Activated CD4-positive, alpha-beta T cell treated with anti-CD3 and anti-CD28 coated beads, Interleukin-2, Interleukin-6, amounts not matched to agents 100 ng/mL and 50 ng/mL, durations not matched to agents 16 hours and 8 hours (primary cell): ENCODE measurements around the gene HLA-F.

ENCODE experiments used
- DNase-seq: peaks from one replicate; pipeline ENCODE4 v3.0.0-alpha.2; 2020

The HLA-F gene

GRCh38 chr6:29723262-29723665 lies at the start of gene HLA-F:
Gene HLA-F, plus strand, starts transcription at chr6:29723434. Its CDS starts 30 bp downstream, at chr6:29723464.
- DNase-seq, result peak; percentile 86

- DNase-seq, result no peak
Observed at GRCh38 chr6:29674008-29674407, 49.2 kb upstream of the HLA-F start.

- no peak for DNase-seq
Observed at GRCh38 chr6:29675561-29675960, 47.7 kb upstream of the HLA-F start.

- no peak for DNase-seq
Observed at GRCh38 chr6:29676981-29677601, 46.1 kb upstream of the HLA-F start.

GRCh38 chr6:29678114-29678513 lies 45.1 kb upstream of the HLA-F start:
- DNase-seq, result no peak

- DNase-seq, result no peak
Observed at GRCh38 chr6:29679962-29680361, 43.3 kb upstream of the HLA-F start.

GRCh38 chr6:29680416-29680815 lies 42.8 kb upstream of the HLA-F start:
- DNase-seq, result no peak

- no peak for DNase-seq
Observed at GRCh38 chr6:29680904-29681303, 42.3 kb upstream of the HLA-F start, which contains the start of gene ZFP57. Gene ZFP57, minus strand, starts transcription at chr6:29681152. Its CDS starts 4,149 bp downstream, at chr6:29677003.

- DNase-seq, result no peak
Observed at GRCh38 chr6:29681811-29682210, 41.4 kb upstream of the HLA-F start.

- DNase-seq, result no peak
Observed at GRCh38 chr6:29685718-29686326, 37.4 kb upstream of the HLA-F start.

- no peak for DNase-seq
Observed at GRCh38 chr6:29694637-29695036, 28.6 kb upstream of the HLA-F start.

- DNase-seq, result peak; percentile 17
Observed at GRCh38 chr6:29696147-29697125, 26.8 kb upstream of the HLA-F start.

- peak; percentile 81 for DNase-seq
Observed at GRCh38 chr6:29702519-29703103, 20.6 kb upstream of the HLA-F start.

GRCh38 chr6:29705389-29706231 lies 17.6 kb upstream of the HLA-F start:
- peak; percentile 36 for DNase-seq

- DNase-seq, result peak; percentile 77
Observed at GRCh38 chr6:29708432-29709179, 14.6 kb upstream of the HLA-F start.

- peak; percentile 16 for DNase-seq
Observed at GRCh38 chr6:29709188-29709587, 14.0 kb upstream of the HLA-F start.

- DNase-seq, result peak; percentile 20
Observed at GRCh38 chr6:29710281-29710941, 12.8 kb upstream of the HLA-F start.

- no peak for DNase-seq
Observed at GRCh38 chr6:29720863-29721262, 2.4 kb upstream of the HLA-F start.

- peak; percentile 78 for DNase-seq
Observed at GRCh38 chr6:29723666-29724588, 693 bp downstream of the HLA-F start.
